CD4-positive, alpha-beta T cell (primary cell): Measurements from ENCODE around the gene FIBCD1. TPM values are rescaled to one million over a fixed set of nuclear protein-coding genes. Genes with fewer than 3 reads are reported as not detected.

Source experiments
- ATAC-seq: fragments of 200-7000 bp; cut with Tn5 transposase; one replicate; pipeline ENCODE4 v1.10.0; 2022; ENCODE audit warnings: mild to moderate bottlenecking; ENCODE audit not compliant: poor library complexity
- CTCF ChIA-PET: fragments of 350-600 bp; sonication (Branson Sonifier 250); formaldehyde crosslinking; loops from one replicate; lab custom pipeline; 2021; ENCODE audit warnings: antibody characterized with exemption, inconsistent platforms; lab: Charles Lee
- POLR2A ChIA-PET: fragments of 350-600 bp; sonication (Branson Sonifier 250); formaldehyde crosslinking; loops from one replicate; lab custom pipeline; 2021; ENCODE audit warnings: antibody characterized with exemption, inconsistent platforms; lab: Charles Lee
- DNase-seq, 14 experiments: peaks; one replicate each; pipeline ENCODE4 v3.0.0-alpha.2; 2013 to 2020; ENCODE audit warnings: mixed read lengths in 2 of 14
- H3K27ac ChIP-seq, 2 donors: one replicate each; pipeline versions ENCODE4 v1.5.1 to v1.7.0; 2013; ENCODE audit warnings: low read length in 2 of 2, low read depth in 1 of 2, mild to moderate bottlenecking in 1 of 2
- H3K27me3 ChIP-seq, 2 experiments: 1 replicate in 1 of 2; 2 replicates in 1 of 2; pipeline versions ENCODE4 v1.6.1 to v1.7.0; 2013; ENCODE audit warnings: low read length in 2 of 2, control low read depth in 1 of 2, mild to moderate bottlenecking in 1 of 2, moderate library complexity in 1 of 2; ENCODE audit not compliant: insufficient read depth in 2 of 2, control insufficient read depth in 1 of 2
- H3K36me3 ChIP-seq: one replicate; pipeline ENCODE4 v1.6.1; 2013; ENCODE audit warnings: low read length, control low read depth; ENCODE audit not compliant: insufficient read depth
- H3K4me1 ChIP-seq: one replicate; pipeline ENCODE4 v1.6.1; 2013; ENCODE audit warnings: low read length, control low read depth; ENCODE audit not compliant: insufficient read depth
- H3K4me3 ChIP-seq: one replicate; pipeline ENCODE4 v1.5.1; 2013; ENCODE audit warnings: mild to moderate bottlenecking, low read length, moderate library complexity
- H3K9me3 ChIP-seq, 2 experiments: 1 replicate in 1 of 2; 2 replicates in 1 of 2; pipeline versions ENCODE4 v1.6.1 to v1.7.0; 2013; ENCODE audit warnings: low read length in 2 of 2, mild to moderate bottlenecking in 2 of 2, control low read depth in 1 of 2, moderate library complexity in 1 of 2; ENCODE audit not compliant: control insufficient read depth in 1 of 2, insufficient read depth in 1 of 2
- H3K27ac Mint-ChIP-seq: one replicate; pipeline ENCODE4 v1.8.0; 2020; ENCODE audit warnings: mixed read lengths
- H3K27me3 Mint-ChIP-seq: one replicate; pipeline ENCODE4 v1.8.0; 2021; ENCODE audit warnings: mixed read lengths
- H3K36me3 Mint-ChIP-seq: one replicate; pipeline ENCODE4 v1.8.0; 2021; ENCODE audit warnings: low read depth, mixed read lengths
- H3K4me1 Mint-ChIP-seq: one replicate; pipeline ENCODE4 v1.8.0; 2021; ENCODE audit warnings: low read depth, mixed read lengths
- H3K4me3 Mint-ChIP-seq: one replicate; pipeline ENCODE4 v1.8.0; 2020; ENCODE audit warnings: mild to moderate bottlenecking, mixed read lengths
- H3K9me3 Mint-ChIP-seq: one replicate; pipeline ENCODE4 v1.8.0; 2020; ENCODE audit warnings: mixed read lengths
- CTCF ChIP-seq: fragments of 200-600 bp; IDR thresholded peaks from one replicate; pipeline ENCODE4 v1.8.0; 2022; ENCODE audit warnings: antibody characterized with exemption, mild to moderate bottlenecking
- intact Hi-C, 2 experiments: fragments of 100-400 bp; cut with DNase I in 1 of 2; cut with micrococcal nuclease in 1 of 2; formaldehyde crosslinking; loops; one replicate each; pipeline versions ENCODE4 v1.15.1 to v1.9.0; 2023 to 2025; cut with DNase I, micrococcal nuclease
- total RNA-seq, 174 experiments: library from RNA in 2 of 174; stranded (reverse) in 2 of 174; gene quantifications; one replicate each; pipeline ENCODE4 v1.2.3 and lab custom pipeline; 2021 to 2026

The FIBCD1 gene
- total RNA-seq, 2 experiments from 2014 or later: not detected

GRCh38 chr9:130867556-130867955 is 71.5 kb downstream of the FIBCD1 start:
- H3K27ac Mint-ChIP-seq: no peak overlapping the region
- TF ChIP-seq CTCF: no peak
- no peak overlapping the region for H3K4me3 ChIP-seq
- ATAC-seq (no peak), DNase-seq (no peak)
- H3K36me3 Mint-ChIP-seq: peaks cover 42% of the 10 kb centered on the region
- intact Hi-C loops: no loop called here
- ChIA-PET CTCF (interaction anchor here (1.0 kb wide), 1 partner anchor 174 kb away, joined by 4 read pairs; the partner anchor contains the start of gene EXOSC2), POLR2A (no interaction called here)
- peaks cover 5% of the 10 kb centered on the region for H3K4me1 Mint-ChIP-seq
- no peak overlapping the region for H3K27ac ChIP-seq
- peaks cover 15% of the 10 kb centered on the region for H3K36me3 ChIP-seq
- no peaks in the 10 kb centered on the region for H3K9me3 Mint-ChIP-seq
- no peak overlapping the region for H3K4me3 Mint-ChIP-seq
- H3K4me1 ChIP-seq: no peaks in the 10 kb centered on the region
- no peaks in the 10 kb centered on the region for H3K27me3 Mint-ChIP-seq
- no peaks in the 10 kb centered on the region for H3K27me3 ChIP-seq
- H3K9me3 ChIP-seq: no peaks in the 10 kb centered on the region

DNA sequence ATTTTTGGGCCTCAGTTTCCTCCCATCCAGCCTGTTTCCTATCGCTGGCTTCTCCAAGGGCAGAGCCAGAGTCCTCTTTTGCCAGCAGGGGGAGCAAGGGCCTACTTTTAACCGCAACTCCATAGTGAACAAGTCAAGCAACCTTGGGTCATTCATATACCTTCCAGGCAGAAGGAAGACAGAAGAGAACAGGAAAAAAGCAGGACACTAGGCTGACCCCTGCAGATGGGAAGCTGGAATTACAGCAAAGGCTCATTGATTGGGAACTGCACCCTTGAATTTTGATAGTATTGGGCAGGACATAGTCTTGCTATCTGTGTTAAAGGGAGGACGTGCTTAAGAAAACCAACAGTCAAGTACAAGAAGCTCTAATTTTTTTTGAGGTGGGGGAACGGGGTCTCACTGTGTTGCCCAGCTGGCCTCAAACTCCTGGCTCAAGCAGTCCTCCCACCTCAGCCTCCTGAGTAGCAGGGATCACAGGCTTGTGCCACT is 72.5 kb downstream of the FIBCD1 start:
- DNase-seq (peak; percentile 22 to 71 (median 42)), ATAC-seq (peak; percentile 52)
- Histone ChIP-seq H3K36me3 (peaks cover 6% of the 10 kb centered on the region), H3K9me3 (no peaks in the 10 kb centered on the region), H3K4me3 (no peak overlapping the region), H3K27ac (no peak overlapping the region), H3K4me1 (no peaks in the 10 kb centered on the region), H3K27me3 (no peaks in the 10 kb centered on the region)
- intact Hi-C loops: loop anchor here (1.0 kb wide), 1 partner anchor 180 kb away; no protein-coding TSS in a partner anchor
- Mint-ChIP-seq H3K4me1 (peaks cover 5% of the 10 kb centered on the region), H3K4me3 (no peak overlapping the region), H3K27me3 (no peaks in the 10 kb centered on the region), H3K9me3 (no peaks in the 10 kb centered on the region), H3K36me3 (peaks cover 37% of the 10 kb centered on the region), H3K27ac (no peak overlapping the region)
- peak; percentile 79 for TF ChIP-seq CTCF
- ChIA-PET CTCF (interaction anchor here (0.5 to 1.9 kb wide), 7 partner anchors 20 to 180 kb away, joined by 3 to 13 read pairs (median 4); partner anchors contain the start of gene EXOSC2), POLR2A (no interaction called here)

DNA sequence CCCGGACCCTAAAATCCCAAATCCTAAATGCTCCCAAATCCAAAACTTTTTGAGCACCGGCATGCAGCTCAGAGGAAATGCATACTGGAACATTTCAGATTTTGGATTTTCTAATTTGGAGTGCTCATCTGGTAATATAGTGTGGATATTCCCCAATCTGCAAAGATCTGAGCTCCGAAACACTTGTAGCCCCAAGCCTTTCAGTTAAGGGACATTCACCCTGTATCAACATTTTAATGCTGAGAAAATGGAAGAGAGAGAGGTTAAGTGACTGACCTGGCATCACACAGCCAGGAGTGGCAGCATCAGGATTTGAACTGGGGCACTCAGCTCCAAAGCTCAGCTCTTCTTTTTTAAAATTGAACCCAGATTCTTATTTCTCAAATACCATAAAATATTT is 73.1 kb downstream of the FIBCD1 start:
- Mint-ChIP-seq H3K36me3 (peaks cover 33% of the 10 kb centered on the region), H3K4me3 (no peak overlapping the region), H3K27ac (no peak overlapping the region), H3K9me3 (no peaks in the 10 kb centered on the region), H3K4me1 (peaks cover 5% of the 10 kb centered on the region), H3K27me3 (no peaks in the 10 kb centered on the region)
- CTCF ChIA-PET: interaction anchor here (0.5 to 1.9 kb wide), 3 partner anchors 158 to 181 kb away, joined by 4 to 13 read pairs (median 4); no protein-coding TSS in a partner anchor
- no peak overlapping the region for H3K27ac ChIP-seq
- intact Hi-C loops: loop anchor here (1.0 to 2.0 kb wide), 2 partner anchors 95 to 180 kb away; no protein-coding TSS in a partner anchor
- H3K36me3 ChIP-seq: peaks cover 4% of the 10 kb centered on the region
- DNase-seq: no peak
- H3K9me3 ChIP-seq: no peaks in the 10 kb centered on the region
- TF ChIP-seq CTCF: no peak
- H3K4me3 ChIP-seq: no peak overlapping the region
- no peaks in the 10 kb centered on the region for H3K27me3 ChIP-seq
- H3K4me1 ChIP-seq: no peaks in the 10 kb centered on the region
- POLR2A ChIA-PET: no interaction called here
- no peak for ATAC-seq
